OCI-LY7 (cell line): ENCODE data around the gene MOB3B. TPM values are rescaled to one million over a fixed set of nuclear protein-coding genes. Genes with fewer than 3 reads are reported as not detected.

ENCODE experiments used
- BruUV-seq: library from RNA; stranded (reverse); fragments of 400-500 nt; replicated peaks from 2 replicates; lab custom pipeline; 2021; lab: Mats Ljungman, UMichigan
- CTCF ChIA-PET: fragments of 300-600 bp; sonication (Branson Sonifier 250); formaldehyde crosslinking; loops from one replicate; lab custom pipeline; 2022; ENCODE audit warnings: antibody characterized with exemption; ENCODE audit not compliant: unreplicated experiment; lab: Charles Lee
- POLR2A ChIA-PET: fragments of 300-600 bp; sonication (Branson Sonifier 250); formaldehyde crosslinking; loops from one replicate; lab custom pipeline; 2022; ENCODE audit warnings: antibody characterized with exemption; lab: Charles Lee
- DNase-seq: peaks from one replicate; pipeline ENCODE4 v3.0.0-alpha.2; 2015; ENCODE audit warnings: low spot score
- H2AFZ ChIP-seq: fragments of 200-600 bp; sonication (generic), shearing (Covaris generic); 2 replicates; pipeline ENCODE4 v1.6.1; 2014; ENCODE audit warnings: mild to moderate bottlenecking, antibody characterized with exemption, low read length, moderate library complexity
- H3K27ac ChIP-seq: fragments of 200-600 bp; sonication (generic); 2 replicates; pipeline ENCODE4 v1.5.1; 2014; ENCODE audit warnings: mixed run types, low read depth, mild to moderate bottlenecking, moderate library complexity, low read length, inconsistent platforms; ENCODE audit not compliant: poor library complexity, severe bottlenecking
- H3K36me3 ChIP-seq: fragments of 200-600 bp; sonication (generic); 2 replicates; pipeline ENCODE4 v1.6.1; 2014; ENCODE audit warnings: mild to moderate bottlenecking, antibody characterized with exemption, low read length, moderate library complexity, mixed read lengths; ENCODE audit not compliant: insufficient read depth
- H3K4me1 ChIP-seq: fragments of 200-600 bp; sonication (generic); 2 replicates; pipeline ENCODE4 v1.5.1; 2014; ENCODE audit warnings: mild to moderate bottlenecking, low read length; ENCODE audit not compliant: insufficient read depth, poor library complexity, severe bottlenecking
- H3K4me2 ChIP-seq: fragments of 200-600 bp; sonication (generic); 2 replicates; pipeline ENCODE4 v1.6.1; 2014; ENCODE audit warnings: mild to moderate bottlenecking, low read length
- H3K4me3 ChIP-seq: fragments of 200-600 bp; sonication (generic); 2 replicates; pipeline ENCODE4 v1.5.1; 2014; ENCODE audit warnings: mild to moderate bottlenecking, low read depth, low read length; ENCODE audit not compliant: poor library complexity, severe bottlenecking
- H3K79me2 ChIP-seq: fragments of 200-600 bp; sonication (generic); 2 replicates; pipeline ENCODE4 v1.6.1; 2016; ENCODE audit warnings: low read depth, mild to moderate bottlenecking, low read length, moderate library complexity, mixed read lengths; ENCODE audit not compliant: insufficient read depth
- H3K9me2 ChIP-seq: fragments of 200-600 bp; sonication (generic); 2 replicates; pipeline ENCODE4 v1.6.1; 2016; ENCODE audit warnings: mild to moderate bottlenecking, low read length, mixed read lengths; ENCODE audit not compliant: insufficient read depth
- H3K9me3 ChIP-seq: fragments of 200-600 bp; sonication (generic); 2 replicates; pipeline ENCODE4 v1.6.1; 2014; ENCODE audit warnings: mild to moderate bottlenecking, mixed run types, low read length, mixed read lengths
- H4K20me1 ChIP-seq: fragments of 200-600 bp; sonication (generic); 2 replicates; pipeline ENCODE4 v1.6.1; 2014; ENCODE audit warnings: mild to moderate bottlenecking, antibody characterized with exemption, low read length, moderate library complexity, mixed read lengths; ENCODE audit not compliant: insufficient read depth
- CTCF ChIP-seq: fragments of 200-600 bp; sonication (generic); conservative IDR thresholded peaks from 2 replicates; pipeline ENCODE4 v1.5.1; 2014; ENCODE audit warnings: mild to moderate bottlenecking, antibody characterized with exemption, low read length, moderate library complexity, mixed read lengths
- EZH2phosphoT487 ChIP-seq: fragments of 200-600 bp; sonication (generic); IDR thresholded peaks from 2 replicates; pipeline ENCODE4 v1.6.1; 2018; ENCODE audit warnings: low read depth, borderline replicate concordance, mild to moderate bottlenecking, mixed run types, antibody characterized with exemption, low read length, moderate library complexity, mixed read lengths
- intact Hi-C: fragments of 100-400 bp; cut with micrococcal nuclease; formaldehyde crosslinking; loops from one replicate; pipeline ENCODE4 v1.10.0; 2022; ENCODE audit not compliant: unreplicated experiment
- total RNA-seq, 2 experiments: library from RNA; depleted of rRNA in 1 of 2; stranded (reverse); fragments of >200 nt in 1 of 2; shearing (Covaris generic) in 1 of 2; gene quantifications; 2 replicates each; pipeline ENCODE4 v1.2.3, GENCODE V29; 2014 to 2022

The MOB3B gene
- total RNA-seq, 2 experiments from 2014 or later, result 0.04 TPM; not detected in 1

- Histone ChIP-seq H2AFZ (no peak overlapping the region), H3K9me2 (no peaks in the 10 kb centered on the region), H3K4me3 (no peak overlapping the region), H3K36me3 (peaks cover 10% of the 10 kb centered on the region), H3K27ac (no peak overlapping the region), H3K4me1 (no peaks in the 10 kb centered on the region), H3K79me2 (no peaks in the 10 kb centered on the region), H3K9me3 (no peaks in the 10 kb centered on the region), H3K4me2 (no peak overlapping the region), H4K20me1 (no peaks in the 10 kb centered on the region)
- intact Hi-C loops, result no loop called here
- DNase-seq, result no peak
- no TSS peak for BruUV-seq
- ChIA-PET POLR2A (no interaction called here), CTCF (no interaction called here)
- TF ChIP-seq EZH2phosphoT487, result no peak
- no peak for TF ChIP-seq CTCF
Observed at GRCh38 chr9:27541740-27542139, 12.1 kb upstream of the MOB3B start.

- Histone ChIP-seq H3K9me3 (no peaks in the 10 kb centered on the region), H3K9me2 (no peaks in the 10 kb centered on the region), H4K20me1 (no peaks in the 10 kb centered on the region), H3K27ac (no peak overlapping the region), H3K36me3 (peaks cover 7% of the 10 kb centered on the region; the same call in 1 of the 2 replicates), H3K4me1 (no peaks in the 10 kb centered on the region), H2AFZ (no peak overlapping the region), H3K4me3 (no peak overlapping the region), H3K4me2 (no peak overlapping the region), H3K79me2 (no peaks in the 10 kb centered on the region)
- DNase-seq, result no peak
- ChIA-PET POLR2A (no interaction called here), CTCF (no interaction called here)
- intact Hi-C loops, result no loop called here
- BruUV-seq, result no TSS peak
- TF ChIP-seq EZH2phosphoT487 (no peak), CTCF (no peak)
Observed at GRCh38 chr9:27540502-27540901, 10.9 kb upstream of the MOB3B start.

- TF ChIP-seq CTCF (no peak), EZH2phosphoT487 (no peak)
- Histone ChIP-seq H3K4me2 (no peak overlapping the region), H4K20me1 (no peaks in the 10 kb centered on the region), H2AFZ (no peak overlapping the region), H3K9me3 (no peaks in the 10 kb centered on the region), H3K4me3 (no peak overlapping the region), H3K79me2 (no peaks in the 10 kb centered on the region), H3K36me3 (peaks cover 7% of the 10 kb centered on the region; the same call in 1 of the 2 replicates), H3K27ac (no peak overlapping the region), H3K4me1 (no peaks in the 10 kb centered on the region), H3K9me2 (no peaks in the 10 kb centered on the region)
- DNase-seq, result no peak
- POLR2A ChIA-PET, result no interaction called here
- intact Hi-C loops, result no loop called here
- CTCF ChIA-PET, result no interaction called here
- BruUV-seq, result no TSS peak
Observed at GRCh38 chr9:27539479-27540441, 10.1 kb upstream of the MOB3B start.
